ENCODE results near the gene B3GNT5.

Gene B3GNT5

GRCh38 chr3:183266454-183266853 lies 13.4 kb downstream of the B3GNT5 start:
- DNase-seq, result no peak

DNA sequence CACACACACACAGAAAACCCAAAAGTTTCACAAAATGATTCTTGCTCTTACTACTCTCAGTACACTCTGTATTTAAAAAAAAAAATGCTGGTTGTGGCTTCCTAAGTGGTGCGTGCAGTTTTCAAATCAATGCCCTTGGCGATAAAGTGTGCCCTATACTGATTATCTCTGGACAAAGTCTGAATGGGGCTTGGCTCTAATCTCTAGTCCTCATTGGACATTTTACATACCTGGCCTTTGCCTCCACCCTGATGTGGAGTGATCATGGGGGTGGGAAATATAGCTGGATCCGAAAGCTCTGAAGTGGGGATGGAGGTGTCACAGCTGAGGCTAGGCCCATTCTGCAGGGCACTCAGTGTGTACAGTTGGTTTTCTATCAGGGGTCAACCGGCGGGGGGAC lies 14.1 kb downstream of the B3GNT5 start:
- DNase-seq, result no peak

GRCh38 chr3:183268366-183268765 lies 15.3 kb downstream of the B3GNT5 start:
- no peak for DNase-seq

- DNase-seq, result no peak
Observed at GRCh38 chr3:183269345-183269744, 16.3 kb downstream of the B3GNT5 start.

DNA sequence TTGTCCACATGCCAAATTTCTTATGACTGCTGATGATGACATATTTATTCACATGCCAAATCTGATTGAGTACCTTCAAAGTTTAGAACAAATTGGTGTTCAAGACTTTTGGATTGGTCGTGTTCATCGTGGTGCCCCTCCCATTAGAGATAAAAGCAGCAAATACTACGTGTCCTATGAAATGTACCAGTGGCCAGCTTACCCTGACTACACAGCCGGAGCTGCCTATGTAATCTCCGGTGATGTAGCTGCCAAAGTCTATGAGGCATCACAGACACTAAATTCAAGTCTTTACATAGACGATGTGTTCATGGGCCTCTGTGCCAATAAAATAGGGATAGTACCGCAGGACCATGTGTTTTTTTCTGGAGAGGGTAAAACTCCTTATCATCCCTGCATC lies 17.3 kb downstream of the B3GNT5 start:
- DNase-seq, result no peak

- DNase-seq, result no peak
Observed at GRCh38 chr3:183272142-183272541, 19.1 kb downstream of the B3GNT5 start.

GRCh38 chr3:183272791-183273190 lies 19.7 kb downstream of the B3GNT5 start:
- peak; percentile 46 to 57 for DNase-seq

- no peak for DNase-seq
Observed at GRCh38 chr3:183274609-183275008, 21.6 kb downstream of the B3GNT5 start.

DNA sequence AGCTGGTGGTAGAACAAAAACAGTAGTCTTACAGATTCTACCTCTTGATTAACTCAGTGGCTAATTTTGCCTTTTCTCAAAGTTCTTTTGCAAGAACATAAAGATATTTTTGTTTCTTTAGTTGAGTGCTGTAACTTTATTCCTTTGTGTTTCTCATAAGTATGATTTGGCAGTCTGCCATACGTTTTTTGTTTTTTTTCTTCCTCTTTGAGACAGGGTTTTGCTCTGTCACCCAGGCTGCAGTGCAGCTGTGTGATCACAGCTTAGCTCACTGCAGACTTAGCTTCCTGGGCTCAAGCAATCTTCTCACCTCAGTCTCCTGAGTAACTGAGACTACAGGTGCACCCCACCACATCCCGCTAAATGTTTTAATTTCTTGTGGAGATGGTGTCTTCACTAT lies 22.4 kb downstream of the B3GNT5 start:
- DNase-seq, result peak; percentile 91 to 92

DNA sequence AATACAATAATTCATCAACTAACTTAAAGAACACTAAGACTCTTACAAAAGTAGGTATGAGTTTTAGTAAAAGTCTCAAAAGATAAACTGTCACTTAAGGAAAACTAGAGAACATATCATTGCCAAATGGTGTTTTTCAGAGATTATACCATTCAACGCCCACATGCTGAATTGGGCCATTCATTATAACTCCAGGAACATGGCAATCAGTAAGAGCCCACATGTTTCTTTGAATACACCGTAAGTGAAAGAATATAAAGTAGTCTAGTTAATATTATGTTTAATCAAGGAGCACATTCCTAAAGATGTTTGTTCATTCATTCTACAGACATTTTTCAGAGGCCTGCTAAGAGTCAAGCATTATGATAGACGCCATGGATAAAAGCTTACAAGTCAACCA lies 22.9 kb downstream of the B3GNT5 start:
- no peak for DNase-seq

GRCh38 chr3:183277260-183277659 lies 24.2 kb downstream of the B3GNT5 start:
- DNase-seq, result no peak

GRCh38 chr3:183278479-183279088 lies 25.5 kb downstream of the B3GNT5 start:
- DNase-seq, result no peak

- no peak for DNase-seq
Observed at GRCh38 chr3:183279371-183279770, 26.3 kb downstream of the B3GNT5 start.

- no peak for DNase-seq
Observed at GRCh38 chr3:183281126-183281797, 28.2 kb downstream of the B3GNT5 start.

DNA sequence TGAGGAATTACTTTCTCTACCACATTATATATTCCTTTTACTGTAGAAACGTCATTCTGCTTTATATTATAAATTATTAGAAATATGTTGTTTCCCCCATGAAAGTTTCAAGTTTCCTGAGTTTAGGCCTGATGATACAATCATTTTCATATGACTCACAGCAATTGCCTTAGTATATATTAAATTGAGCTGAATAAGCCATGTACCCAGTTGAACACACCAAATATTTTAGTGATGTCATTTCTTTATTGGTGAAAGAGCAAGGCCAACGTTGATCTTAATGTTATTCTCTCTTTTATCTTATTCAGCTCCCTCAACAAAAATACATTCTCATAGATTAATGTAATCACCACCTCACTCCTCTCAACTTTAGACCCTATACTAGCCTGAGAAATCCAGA lies 30.8 kb downstream of the B3GNT5 start:
- DNase-seq, result no peak

DNA sequence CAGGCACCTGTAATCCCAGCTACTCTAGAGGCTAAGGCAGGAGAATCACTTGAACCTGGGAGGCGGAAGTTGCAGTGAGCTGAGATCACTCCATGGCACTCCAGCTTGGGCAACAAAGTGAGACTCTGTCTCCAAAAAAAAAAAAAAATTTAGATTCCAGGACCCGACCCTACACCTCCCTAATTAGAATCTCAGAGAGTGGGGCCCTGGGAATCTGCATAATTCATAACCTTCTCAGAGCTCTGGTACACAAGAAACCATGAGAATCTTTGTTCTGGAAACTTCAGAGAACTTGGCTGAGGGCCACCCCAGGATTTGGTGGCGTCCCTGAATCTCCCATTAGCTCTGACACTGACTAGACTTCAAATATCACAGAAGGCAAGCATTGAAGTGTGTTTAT lies 31.5 kb downstream of the B3GNT5 start:
- DNase-seq, result no peak

GRCh38 chr3:183285318-183285717 lies 32.3 kb downstream of the B3GNT5 start:
- no peak for DNase-seq

GRCh38 chr3:183285828-183286457 lies 32.9 kb downstream of the B3GNT5 start:
- peak; percentile 90 to 95 for DNase-seq

DNA sequence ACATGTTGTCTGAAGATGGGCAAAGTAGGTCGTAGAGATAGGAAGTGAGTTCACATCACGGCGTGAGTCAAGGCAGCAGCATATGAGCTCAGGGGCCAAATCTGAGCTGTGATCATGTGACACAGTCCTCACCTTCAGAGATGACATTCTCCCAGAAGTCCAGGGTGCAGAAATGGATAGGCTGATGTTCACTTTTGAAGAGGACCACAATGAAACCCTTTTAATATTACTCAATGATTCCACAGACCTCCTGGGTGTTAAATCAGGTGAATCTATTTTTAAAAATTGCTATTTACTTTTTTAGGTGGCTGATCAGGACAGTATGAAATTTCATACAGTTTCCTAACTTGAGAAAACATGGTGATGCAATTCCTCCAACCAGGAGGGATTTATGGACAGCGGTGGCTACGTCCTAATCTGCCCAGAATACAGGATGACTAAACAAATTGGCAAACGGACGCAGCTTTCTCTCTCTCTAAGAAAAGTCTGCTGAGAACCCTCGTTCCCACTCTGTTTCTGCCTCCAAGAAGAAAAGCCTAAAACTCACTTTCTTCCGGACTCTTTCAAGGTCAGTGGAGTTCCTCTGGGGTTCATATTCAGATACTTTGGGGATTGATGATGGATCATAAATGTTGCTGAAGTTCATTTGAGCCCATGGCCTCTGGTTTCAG lies 34.4 kb downstream of the B3GNT5 start:
- no peak for DNase-seq

GRCh38 chr3:183288117-183288516 lies 35.1 kb downstream of the B3GNT5 start:
- DNase-seq, result no peak

- no peak for DNase-seq
Observed at GRCh38 chr3:183290216-183290615, 37.2 kb downstream of the B3GNT5 start.

DNA sequence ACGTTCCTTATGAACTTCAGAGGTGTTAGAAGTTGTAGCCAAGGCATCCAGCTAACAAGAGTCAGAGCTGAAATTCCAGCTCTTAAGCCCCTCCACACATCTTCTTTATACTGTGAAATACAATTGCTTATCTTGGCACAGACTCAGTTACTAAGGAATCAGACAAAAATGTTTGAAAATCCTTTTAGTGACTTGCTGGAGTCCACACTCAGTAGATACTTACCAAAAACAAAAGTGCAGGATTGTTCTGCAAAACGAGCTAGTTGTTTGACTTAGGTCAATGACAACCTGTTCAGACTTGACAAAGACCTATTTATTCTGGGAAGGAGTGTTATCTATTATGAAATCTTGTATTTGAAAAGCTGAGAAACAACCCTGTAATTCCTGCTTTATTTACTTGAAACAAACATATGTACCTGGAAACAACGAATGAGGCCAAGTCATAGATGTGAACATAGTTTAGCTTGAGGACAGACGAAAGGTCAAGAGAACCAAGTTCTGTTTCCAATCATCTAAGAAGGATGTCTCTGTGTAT lies 38.5 kb downstream of the B3GNT5 start:
- no peak for DNase-seq

GRCh38 chr3:183293966-183294365 lies 40.9 kb downstream of the B3GNT5 start:
- DNase-seq, result no peak

- peak; percentile 99 for DNase-seq
Observed at GRCh38 chr3:183295211-183295610, 42.2 kb downstream of the B3GNT5 start.
